ENCODE results near the gene GPR108.

The GPR108 gene

DNA sequence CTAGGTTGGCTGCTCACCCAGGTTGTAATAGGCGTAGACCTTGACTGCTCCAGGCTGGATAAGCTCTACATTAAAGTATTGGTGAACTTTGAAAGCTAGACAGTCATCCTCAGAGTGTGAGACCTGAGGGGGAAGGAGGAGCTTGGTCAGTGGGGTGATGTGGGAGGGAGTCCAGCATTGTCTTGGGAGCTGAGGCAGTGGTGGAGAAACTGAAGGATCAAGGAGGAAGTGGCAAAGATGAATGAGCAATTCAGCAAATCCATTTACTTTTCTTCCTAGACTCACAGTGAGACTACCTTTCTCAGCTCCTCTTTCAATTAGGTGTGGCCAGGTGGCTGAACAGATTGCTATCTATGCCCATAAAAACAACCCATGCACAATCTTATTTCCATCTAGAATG is 57.2 kb downstream of the GPR108 start:
- no peak for TF ChIP-seq CTCF (IDR thresholded peaks at IDR 0.05)
